Keratinocyte (primary cell): ENCODE results near the gene TOM1. TPM values are rescaled to one million over a fixed set of nuclear protein-coding genes. Genes with fewer than 3 reads are reported as not detected.

Experiments
- DNase-seq: peaks from one replicate; pipeline ENCODE4 v3.0.0-alpha.2; 2011; ENCODE audit warnings: low read depth, missing footprints, low spot score
- FAIRE-seq: peaks from 2 replicates; lab custom pipeline; 2011; peaks lifted over from hg19 to GRCh38; lab: Jason Lieb, UNC
- H2AFZ ChIP-seq: 2 replicates; pipeline ENCODE4 v1.6.0; 2012; ENCODE audit warnings: low read length, control low read depth, inconsistent platforms; ENCODE audit not compliant: control insufficient read depth
- H3K27ac ChIP-seq: 2 replicates; pipeline ENCODE4 v1.5.1; 2011; ENCODE audit warnings: low read length; ENCODE audit not compliant: control insufficient read depth, insufficient read depth
- H3K27me3 ChIP-seq: 3 replicates; pipeline ENCODE4 v1.6.0; 2011; ENCODE audit warnings: low read length; ENCODE audit not compliant: control insufficient read depth, insufficient read depth; ENCODE audit errors: extremely low read depth
- H3K36me3 ChIP-seq, 2 experiments: 2 replicates in 1 of 2; 3 replicates in 1 of 2; pipeline ENCODE4 v1.5.1; 2011; ENCODE audit warnings: low read length in 2 of 2, mild to moderate bottlenecking in 1 of 2; ENCODE audit not compliant: control insufficient read depth in 2 of 2, insufficient read depth in 2 of 2; ENCODE audit errors: extremely low read depth in 1 of 2
- H3K4me1 ChIP-seq: 3 replicates; pipeline ENCODE4 v1.5.1; 2011; ENCODE audit warnings: low read length; ENCODE audit not compliant: control insufficient read depth, insufficient read depth; ENCODE audit errors: extremely low read depth
- H3K4me2 ChIP-seq: 3 replicates; pipeline ENCODE4 v1.6.0; 2011; ENCODE audit warnings: low read depth, low read length; ENCODE audit not compliant: control insufficient read depth, insufficient read depth; ENCODE audit errors: extremely low read depth
- H3K4me3 ChIP-seq, 3 experiments: fragments of 200-600 bp in 1 of 3; sonication (generic) in 1 of 3; 2 replicates in 2 of 3; 3 replicates in 1 of 3; pipeline ENCODE4 v1.5.1; 2011 to 2016; ENCODE audit warnings: low read length in 3 of 3, mild to moderate bottlenecking in 3 of 3, control low read depth in 2 of 3, inconsistent platforms in 1 of 3, low read depth in 1 of 3, mixed read lengths in 1 of 3, mixed run types in 1 of 3, moderate library complexity in 1 of 3; ENCODE audit not compliant: control insufficient read depth in 2 of 3, insufficient read depth in 2 of 3; ENCODE audit errors: extremely low read depth in 1 of 3
- H3K79me2 ChIP-seq: 2 replicates; pipeline ENCODE4 v1.6.0; 2012; ENCODE audit warnings: low read length; ENCODE audit not compliant: control insufficient read depth, insufficient read depth
- H3K9ac ChIP-seq: 3 replicates; pipeline ENCODE4 v1.6.0; 2011; ENCODE audit warnings: low read length; ENCODE audit not compliant: control insufficient read depth, insufficient read depth; ENCODE audit errors: extremely low read depth
- H3K9me1 ChIP-seq: 3 replicates; pipeline ENCODE4 v1.6.0; 2011; ENCODE audit warnings: low read length; ENCODE audit not compliant: control insufficient read depth, insufficient read depth; ENCODE audit errors: extremely low read depth
- H3K9me3 ChIP-seq: 2 replicates; pipeline ENCODE4 v1.5.1; 2012; ENCODE audit warnings: low read depth, low read length; ENCODE audit not compliant: control insufficient read depth
- H4K20me1 ChIP-seq: 3 replicates; pipeline ENCODE4 v1.6.0; 2011; ENCODE audit warnings: low read length; ENCODE audit not compliant: control insufficient read depth, insufficient read depth; ENCODE audit errors: extremely low read depth
- CTCF ChIP-seq, 3 experiments: IDR thresholded peaks in 1 of 3; conservative IDR thresholded peaks in 1 of 3; optimal IDR thresholded peaks in 1 of 3; 2 replicates in 2 of 3; 3 replicates in 1 of 3; pipeline versions ENCODE3 to v1.5.1; 2011; ENCODE audit warnings: low read length in 3 of 3, mild to moderate bottlenecking in 3 of 3, moderate library complexity in 2 of 3, control low read depth in 1 of 3, inconsistent platforms in 1 of 3; ENCODE audit not compliant: insufficient read depth in 2 of 3; ENCODE audit errors: extremely low read depth in 1 of 3
- EZH2 ChIP-seq: IDR thresholded peaks from one replicate; pipeline ENCODE4 v1.6.1; 2012; ENCODE audit warnings: inconsistent platforms, mild to moderate bottlenecking, low read length, moderate library complexity
- dilution Hi-C: fragments of 300-500 bp; cut with MboI; formaldehyde crosslinking; loops from one replicate; pipeline ENCODE4 v1.7.0; 2020; ENCODE audit warnings: low sequenced_read_pairs; ENCODE audit not compliant: extremely low pct_ligation_motif_present
- polyA plus RNA-seq, 5 experiments: library from polyadenylated mRNA; depleted of rRNA in 3 of 5; stranded (reverse) in 3 of 5; stranded (forward) in 1 of 5; unstranded in 1 of 5; fragments of >200 nt; gene quantifications; 1 replicate in 1 of 5; 2 replicates in 3 of 5; 3 replicates in 1 of 5; pipeline versions ENCODE4 v1.2.1 to v1.2.3, GENCODE V29; 2011 to 2012; ENCODE audit warnings: missing spikeins in 2 of 5, low read depth in 1 of 5, low replicate concordance in 1 of 5

TOM1 gene
- polyA plus RNA-seq, 1 donor (not counting 4 experiments of a cell fraction or from before 2014, with no cell fraction given), result 17.4 TPM

GRCh38 chr22:35375031-35375430 lies 75.3 kb downstream of the TOM1 start:
- TF ChIP-seq EZH2 (no peak), CTCF (optimal IDR thresholded peaks at IDR 0.05 in 1 of 3, IDR thresholded peaks at IDR 0.05 in 1 of 3, conservative IDR thresholded peaks at IDR 0.05 in 1 of 3; ENCODE audit: extremely low read depth in 1 of 3, insufficient read depth in 2 of 3, low read length in 3 of 3) (no peak)
- no peaks in the 10 kb centered on the region for H3K79me2 ChIP-seq
- FAIRE-seq (no peak), DNase-seq (no peak)
- peaks cover 11% of the 10 kb centered on the region for H3K4me1 ChIP-seq
- no peak overlapping the region for H3K4me3 ChIP-seq
- H3K4me2 ChIP-seq, result no peak overlapping the region
- no peaks in the 10 kb centered on the region for H3K36me3 ChIP-seq
- no peak overlapping the region for H3K9ac ChIP-seq
- H2AFZ ChIP-seq, result no peak overlapping the region
- H3K27ac ChIP-seq, result no peak overlapping the region
- H3K9me1 ChIP-seq, result no peaks in the 10 kb centered on the region
- dilution Hi-C loops, result no loop called here
- H3K9me3 ChIP-seq, result no peaks in the 10 kb centered on the region
- H3K27me3 ChIP-seq, result no peaks in the 10 kb centered on the region
- H4K20me1 ChIP-seq, result no peaks in the 10 kb centered on the region

- Histone ChIP-seq H3K4me2 (no peak overlapping the region), H2AFZ (no peak overlapping the region), H3K36me3 (no peaks in the 10 kb centered on the region), H3K4me3 (no peak overlapping the region), H3K27me3 (no peaks in the 10 kb centered on the region), H3K79me2 (no peaks in the 10 kb centered on the region), H3K9me3 (no peaks in the 10 kb centered on the region), H3K27ac (no peak overlapping the region), H3K9me1 (no peaks in the 10 kb centered on the region), H3K4me1 (peaks cover 11% of the 10 kb centered on the region), H3K9ac (no peak overlapping the region), H4K20me1 (no peaks in the 10 kb centered on the region)
- dilution Hi-C loops, result no loop called here
- no peak for TF ChIP-seq CTCF (optimal IDR thresholded peaks at IDR 0.05 in 1 of 3, IDR thresholded peaks at IDR 0.05 in 1 of 3, conservative IDR thresholded peaks at IDR 0.05 in 1 of 3; ENCODE audit: extremely low read depth in 1 of 3, insufficient read depth in 2 of 3, low read length in 3 of 3)
- TF ChIP-seq EZH2, result no peak
- no peak for FAIRE-seq
- DNase-seq, result no peak
Observed at GRCh38 chr22:35375526-35375925, 75.8 kb downstream of the TOM1 start.
